ENCODE results near the gene IL12RB2.

IL12RB2 gene

DNA sequence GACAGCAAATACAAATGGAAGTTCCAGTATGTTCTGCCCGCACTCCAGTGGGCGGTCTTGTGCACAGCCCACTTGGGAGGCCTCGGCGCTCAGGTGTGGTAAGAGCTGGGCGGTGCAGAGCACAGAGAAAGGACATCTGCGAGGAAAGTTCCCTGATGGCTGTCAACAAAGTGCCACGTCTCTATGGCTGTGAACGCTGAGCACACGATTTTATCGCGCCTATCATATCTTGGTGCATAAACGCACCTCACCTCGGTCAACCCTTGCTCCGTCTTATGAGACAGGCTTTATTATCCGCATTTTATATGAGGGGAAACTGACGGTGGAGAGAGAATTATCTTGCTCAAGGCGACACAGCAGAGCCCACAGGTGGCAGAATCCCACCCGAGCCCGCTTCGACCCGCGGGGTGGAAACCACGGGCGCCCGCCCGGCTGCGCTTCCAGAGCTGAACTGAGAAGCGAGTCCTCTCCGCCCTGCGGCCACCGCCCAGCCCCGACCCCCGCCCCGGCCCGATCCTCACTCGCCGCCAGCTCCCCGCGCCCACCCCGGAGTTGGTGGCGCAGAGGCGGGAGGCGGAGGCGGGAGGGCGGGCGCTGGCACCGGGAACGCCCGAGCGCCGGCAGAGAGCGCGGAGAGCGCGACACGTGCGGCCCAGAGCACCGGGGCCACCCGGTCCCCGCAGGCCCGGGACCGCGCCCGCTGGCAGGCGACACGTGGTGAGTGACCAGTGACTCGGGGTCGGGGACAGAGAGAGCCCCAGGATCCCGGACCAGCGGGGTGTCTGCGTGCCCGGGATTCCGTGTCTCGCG, at the start of gene IL12RB2:
Gene IL12RB2, plus strand, starts transcription at position 623 of the 810 bp plus-strand sequence. CDS start 12,496 bp downstream, outside the sequence.
- peak; percentile 31 for DNase-seq

DNA sequence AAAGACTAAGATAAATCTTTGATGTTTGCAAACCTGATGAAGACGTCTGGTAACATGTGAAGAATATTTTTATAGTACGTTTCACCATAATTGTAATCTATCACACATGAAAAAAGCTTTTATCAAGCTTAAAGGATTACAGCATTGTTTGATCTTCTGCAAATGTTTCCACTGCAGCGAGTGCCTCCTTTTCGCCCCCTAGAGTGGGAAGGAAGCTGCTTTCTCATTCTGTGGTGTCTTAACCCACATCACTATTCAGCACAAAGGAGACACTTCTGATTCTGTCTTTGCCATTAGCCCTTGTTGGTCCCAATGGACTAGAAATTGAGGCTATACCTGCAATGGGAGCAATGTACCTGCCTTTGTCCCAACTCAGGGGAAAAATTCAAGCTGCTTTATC, 46.0 kb upstream of the IL12RB2 start:
- DNase-seq = no peak

- DNase-seq = no peak
Observed at GRCh38 chr1:67262735-67263134, 44.9 kb upstream of the IL12RB2 start.

DNA sequence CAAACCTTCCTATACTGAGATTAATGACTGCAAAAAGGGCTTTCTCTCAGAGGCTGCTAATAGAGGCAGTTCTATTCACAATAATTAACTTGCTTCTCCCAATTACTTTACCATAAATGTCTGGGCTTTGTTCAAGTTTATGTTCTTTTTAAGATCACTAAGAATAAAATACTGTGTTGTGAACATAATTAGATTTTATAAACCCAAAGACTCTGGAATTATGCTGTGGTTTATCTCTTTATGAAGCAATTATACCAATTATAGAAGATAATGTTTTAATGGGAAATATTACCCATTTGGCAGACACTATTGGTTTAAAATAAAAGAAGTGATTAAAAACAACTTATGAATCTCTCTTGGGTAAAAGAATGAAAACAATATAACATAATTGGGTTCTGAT, 43.5 kb upstream of the IL12RB2 start:
- no peak for DNase-seq

GRCh38 chr1:67264899-67265298, 42.8 kb upstream of the IL12RB2 start:
- no peak for DNase-seq

DNA sequence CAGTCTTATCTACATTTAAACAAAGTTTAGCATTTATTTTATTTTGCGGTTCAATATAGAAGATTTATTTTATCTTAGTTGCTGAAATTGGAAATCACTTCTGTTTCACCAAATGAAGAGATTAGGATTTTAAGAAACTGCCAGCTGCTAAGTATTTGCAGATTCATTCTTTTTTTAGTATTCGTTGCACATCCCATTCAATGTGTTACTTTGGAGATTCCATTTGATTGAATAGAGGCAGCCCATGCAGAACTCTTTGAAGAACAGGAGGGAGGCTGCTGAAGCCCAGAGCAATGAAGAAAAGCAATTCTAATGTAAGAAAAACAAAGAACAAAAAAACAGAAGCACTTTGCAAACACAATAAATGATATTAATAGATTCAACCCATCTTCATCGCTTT, 38.6 kb upstream of the IL12RB2 start:
- no peak for DNase-seq

- no peak for DNase-seq
Observed at GRCh38 chr1:67270541-67270940, 37.1 kb upstream of the IL12RB2 start.

DNA sequence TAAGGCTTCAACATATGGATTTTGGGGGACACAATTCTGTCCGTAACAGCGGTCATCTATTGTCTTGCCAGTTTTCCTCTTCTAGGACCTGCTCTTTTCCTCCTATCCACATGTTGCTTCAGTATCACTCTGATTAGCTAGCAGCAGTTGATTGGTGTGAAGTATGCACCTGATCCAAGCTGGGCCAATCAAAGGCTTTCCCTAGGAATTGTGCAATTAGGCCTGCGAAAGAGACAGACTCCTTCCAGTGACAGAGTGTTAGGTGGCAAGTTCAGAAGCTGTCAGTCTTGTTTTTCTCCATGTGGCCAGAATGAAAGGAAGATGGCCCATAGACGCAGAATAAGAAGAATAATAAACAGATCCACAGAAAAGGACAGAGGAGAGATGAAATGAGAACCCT, 34.1 kb upstream of the IL12RB2 start:
- no peak for DNase-seq

GRCh38 chr1:67274623-67275325, 32.9 kb upstream of the IL12RB2 start:
- no peak for DNase-seq

DNA sequence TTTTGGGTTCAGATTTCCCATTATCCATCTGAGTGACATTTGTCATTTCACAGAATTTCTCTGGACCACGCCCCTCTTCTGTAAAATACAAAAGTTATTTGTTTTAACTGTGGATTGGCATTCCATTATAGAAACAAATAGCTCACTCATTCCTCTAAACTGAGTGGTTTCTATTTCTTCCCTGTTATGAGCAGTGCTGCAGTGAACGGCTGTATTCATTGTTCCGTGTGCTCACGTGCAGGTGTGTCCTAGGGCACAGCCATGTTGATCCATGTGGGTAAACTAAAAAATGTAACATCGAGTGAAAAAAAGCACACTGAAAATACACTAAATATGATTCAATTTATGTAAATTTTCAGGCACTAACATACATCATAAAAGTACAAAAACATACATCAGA, 27.0 kb upstream of the IL12RB2 start:
- no peak for DNase-seq

- DNase-seq = no peak
Observed at GRCh38 chr1:67281244-67281643, 26.4 kb upstream of the IL12RB2 start.

DNA sequence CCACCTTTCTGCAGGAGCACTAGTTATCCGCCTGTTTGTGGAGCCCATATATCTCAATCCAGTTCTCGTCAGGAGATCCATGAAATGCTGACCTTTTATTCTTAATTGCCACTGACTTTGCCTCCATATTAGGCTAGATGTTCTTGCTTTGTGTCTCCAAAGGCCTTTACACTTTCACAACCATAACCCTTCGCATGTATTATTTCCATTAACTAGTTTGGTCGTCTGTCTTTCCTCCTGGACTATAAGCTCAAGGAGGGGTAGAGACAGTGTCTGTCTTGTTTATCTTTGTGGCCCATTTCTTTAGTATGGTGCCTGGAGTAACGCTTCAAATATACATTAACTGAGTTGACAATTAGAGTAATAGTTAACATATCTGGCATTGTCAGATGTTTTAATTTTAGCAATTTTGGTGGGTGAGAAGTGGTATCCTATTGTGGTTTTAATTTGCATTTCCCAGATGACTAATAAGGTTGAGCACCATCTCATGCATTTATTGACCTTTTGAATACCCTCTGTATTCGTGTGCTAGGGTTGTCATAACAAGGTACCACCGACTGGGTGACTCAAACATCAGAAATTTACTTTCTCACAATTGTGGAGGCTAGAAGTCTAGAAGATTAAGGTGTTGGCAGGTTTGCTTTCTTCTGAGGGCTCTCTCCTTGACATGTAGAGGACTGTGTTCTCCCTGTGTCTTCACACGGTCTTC, 21.7 kb upstream of the IL12RB2 start:
- DNase-seq = no peak

GRCh38 chr1:67290236-67290635, 17.4 kb upstream of the IL12RB2 start:
- no peak for DNase-seq

DNA sequence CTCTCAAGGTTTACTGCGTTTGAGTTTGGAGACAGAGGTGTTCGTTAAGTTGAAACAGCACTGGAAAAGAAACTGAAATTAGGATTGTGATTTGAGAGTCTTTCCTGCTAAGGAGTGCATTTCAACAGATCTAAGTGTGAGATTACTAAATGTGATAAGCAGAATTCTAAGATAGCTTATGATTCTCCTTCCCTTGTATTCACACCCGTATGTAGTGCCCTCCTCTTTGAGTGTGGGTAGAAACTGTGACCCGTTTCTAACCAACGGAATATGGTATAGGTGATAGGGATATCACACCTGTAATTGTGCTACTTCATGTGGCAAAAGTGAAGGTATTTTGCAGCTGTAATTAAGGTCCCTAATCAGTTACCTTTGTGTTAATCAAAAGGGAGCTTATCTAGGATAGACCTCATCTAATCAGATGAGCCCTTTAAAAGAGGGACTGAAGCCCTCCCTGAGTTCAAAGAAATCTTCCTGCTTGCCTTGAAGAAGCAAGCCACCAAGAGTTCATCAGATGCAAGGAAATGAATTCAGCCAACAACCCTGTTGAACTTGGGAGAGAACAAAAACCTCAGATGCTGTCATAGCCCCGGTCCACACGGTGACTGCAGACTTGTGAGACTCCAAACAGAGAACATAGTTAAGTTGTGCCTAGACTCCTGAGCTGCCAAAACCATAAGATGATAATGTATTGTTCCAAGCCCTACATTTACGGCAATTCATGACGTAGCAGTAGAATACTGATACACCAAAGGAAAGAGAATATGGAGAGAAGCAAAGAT, 12.6 kb upstream of the IL12RB2 start:
- DNase-seq = no peak

- DNase-seq = no peak
Observed at GRCh38 chr1:67298762-67299161, 8.9 kb upstream of the IL12RB2 start.

- DNase-seq = no peak
Observed at GRCh38 chr1:67299296-67299695, 8.4 kb upstream of the IL12RB2 start.

GRCh38 chr1:67300561-67300960, 7.1 kb upstream of the IL12RB2 start:
- no peak for DNase-seq

DNA sequence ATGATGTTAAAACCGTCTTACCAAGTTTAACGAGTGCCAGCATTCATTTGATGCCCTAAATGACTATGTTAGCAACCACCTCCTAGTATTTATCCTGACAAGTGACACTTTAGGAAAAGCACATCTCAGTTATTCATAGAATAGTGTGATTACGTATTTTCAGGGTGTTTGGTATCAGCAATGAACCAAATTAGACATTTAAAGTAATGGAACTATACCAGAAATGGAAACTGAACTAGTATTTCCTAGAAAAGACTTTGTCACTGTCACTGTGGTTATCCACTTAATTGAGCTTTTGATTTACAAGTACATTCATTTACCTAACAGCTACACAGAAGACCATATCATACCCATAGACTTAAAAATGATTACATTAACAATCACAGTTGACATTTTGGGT, 3.6 kb upstream of the IL12RB2 start:
- no peak for DNase-seq

GRCh38 chr1:67306547-67306946, 1.1 kb upstream of the IL12RB2 start:
- DNase-seq = no peak

GRCh38 chr1:67308136-67308535, 463 bp downstream of the IL12RB2 start:
- DNase-seq = no peak

DNA sequence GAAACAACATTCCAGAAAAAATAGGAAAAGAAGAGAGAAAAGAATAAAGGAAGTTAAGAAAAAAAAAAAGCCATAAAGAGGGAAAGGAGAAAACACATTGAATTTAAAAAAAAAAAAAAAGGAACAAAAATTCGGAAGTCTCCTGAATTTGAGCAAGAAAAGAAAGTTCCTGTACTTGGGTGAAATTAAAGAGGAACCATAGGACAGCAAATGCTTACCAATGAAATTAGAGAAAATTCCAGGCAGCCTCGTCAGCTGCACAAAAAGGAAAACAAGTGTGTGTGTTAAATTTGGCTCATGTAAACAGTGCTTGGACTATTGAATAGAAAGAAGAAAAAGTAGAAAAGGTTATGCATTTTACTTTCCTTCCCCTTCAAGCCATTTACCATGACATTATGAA, 4.9 kb downstream of the IL12RB2 start:
- no peak for DNase-seq

GRCh38 chr1:67313934-67314671, 6.4 kb downstream of the IL12RB2 start:
- no peak for DNase-seq

Data from right hindlimb (tissue), 1 donor.